Neural progenitor cell (in vitro differentiated cells): Measurements from ENCODE around the gene CERS4. TPM values are rescaled to one million over a fixed set of nuclear protein-coding genes. Genes with fewer than 3 reads are reported as not detected.

Experiments
- DNase-seq: peaks from one replicate; pipeline ENCODE4 v3.0.0-alpha.2; 2016; ENCODE audit warnings: low spot score
- H2AFZ ChIP-seq: fragments of 200-600 bp; sonication (generic); replicated peaks from 2 replicates; pipeline ENCODE4 v1.6.1; 2016; ENCODE audit warnings: antibody characterized with exemption
- H3F3A ChIP-seq: fragments of 200-600 bp; sonication (generic); 2 replicates; pipeline ENCODE4 v1.6.1; 2016; ENCODE audit warnings: antibody characterized with exemption, low read depth
- H3K27ac ChIP-seq: fragments of 200-600 bp; sonication (generic); 2 replicates; pipeline ENCODE4 v1.5.1; 2016; ENCODE audit warnings: mild to moderate bottlenecking
- H3K27me3 ChIP-seq: fragments of 200-600 bp; sonication (generic); 2 replicates; pipeline ENCODE4 v1.6.1; 2016; ENCODE audit warnings: mild to moderate bottlenecking, moderate library complexity
- H3K36me3 ChIP-seq: fragments of 200-600 bp; sonication (generic); 2 replicates; pipeline ENCODE4 v1.5.1; 2016
- H3K4me1 ChIP-seq: fragments of 200-600 bp; sonication (generic); 2 replicates; pipeline ENCODE4 v1.6.1; 2016; ENCODE audit warnings: mixed run types
- H3K4me2 ChIP-seq: fragments of 200-600 bp; sonication (generic); 2 replicates; pipeline ENCODE4 v1.6.1; 2016
- H3K4me3 ChIP-seq: fragments of 200-600 bp; sonication (generic); 2 replicates; pipeline ENCODE4 v1.5.1; 2016
- H3K79me2 ChIP-seq: fragments of 200-600 bp; sonication (generic); 2 replicates; pipeline ENCODE4 v1.6.1; 2016; ENCODE audit warnings: low read depth
- H3K9ac ChIP-seq: fragments of 200-600 bp; sonication (generic); 2 replicates; pipeline ENCODE4 v1.6.1; 2016
- H3K9me3 ChIP-seq: fragments of 200-600 bp; sonication (generic); 2 replicates; pipeline ENCODE4 v1.5.1; 2016; ENCODE audit warnings: low read depth
- H4K20me1 ChIP-seq: fragments of 200-600 bp; sonication (generic); 2 replicates; pipeline ENCODE4 v1.6.1; 2016; ENCODE audit warnings: low read depth
- H3K27ac Mint-ChIP-seq: 3 replicates; pipeline ENCODE4 v1.8.0; 2021; ENCODE audit warnings: mixed read lengths
- H3K27me3 Mint-ChIP-seq: 2 replicates; pipeline ENCODE4 v1.8.0; 2022; ENCODE audit warnings: low read depth, mild to moderate bottlenecking, inconsistent platforms, moderate library complexity, mixed read lengths; ENCODE audit not compliant: insufficient read depth
- H3K36me3 Mint-ChIP-seq: 3 replicates; pipeline ENCODE4 v1.8.0; 2021; ENCODE audit warnings: mixed read lengths
- H3K4me1 Mint-ChIP-seq: 3 replicates; pipeline ENCODE4 v1.8.0; 2021; ENCODE audit warnings: mixed read lengths
- H3K4me3 Mint-ChIP-seq: 3 replicates; pipeline ENCODE4 v1.8.0; 2021; ENCODE audit warnings: mild to moderate bottlenecking, moderate library complexity, mixed read lengths
- H3K9me3 Mint-ChIP-seq: 3 replicates; pipeline ENCODE4 v1.8.0; 2020; ENCODE audit warnings: mixed read lengths
- EZH2 ChIP-seq: fragments of 200-600 bp; sonication (generic); IDR thresholded peaks from 2 replicates; pipeline ENCODE4 v1.6.1; 2017; ENCODE audit warnings: antibody characterized with exemption, mild to moderate bottlenecking, moderate library complexity
- EZH2phosphoT487 ChIP-seq: fragments of 200-600 bp; sonication (generic); IDR thresholded peaks from 2 replicates; pipeline ENCODE4 v1.6.1; 2017; ENCODE audit warnings: antibody characterized with exemption
- total RNA-seq: library from RNA; depleted of rRNA; stranded (reverse); fragments of >200 nt; gene quantifications from 2 replicates; pipeline ENCODE4 v1.2.3, GENCODE V29; 2015; ENCODE audit warnings: low replicate concordance
- TF ChIP-seq, protein P1 (sequence below): fragments of 200-600 bp; sonication (generic); IDR thresholded peaks from 2 replicates; pipeline ENCODE4 v1.5.1; 2017; ENCODE audit warnings: antibody characterized with exemption, mild to moderate bottlenecking

The CERS4 gene, protein sequence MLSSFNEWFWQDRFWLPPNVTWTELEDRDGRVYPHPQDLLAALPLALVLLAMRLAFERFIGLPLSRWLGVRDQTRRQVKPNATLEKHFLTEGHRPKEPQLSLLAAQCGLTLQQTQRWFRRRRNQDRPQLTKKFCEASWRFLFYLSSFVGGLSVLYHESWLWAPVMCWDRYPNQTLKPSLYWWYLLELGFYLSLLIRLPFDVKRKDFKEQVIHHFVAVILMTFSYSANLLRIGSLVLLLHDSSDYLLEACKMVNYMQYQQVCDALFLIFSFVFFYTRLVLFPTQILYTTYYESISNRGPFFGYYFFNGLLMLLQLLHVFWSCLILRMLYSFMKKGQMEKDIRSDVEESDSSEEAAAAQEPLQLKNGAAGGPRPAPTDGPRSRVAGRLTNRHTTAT
- total RNA-seq, result 34.1 and 76.0 TPM in 2 replicates

DNA sequence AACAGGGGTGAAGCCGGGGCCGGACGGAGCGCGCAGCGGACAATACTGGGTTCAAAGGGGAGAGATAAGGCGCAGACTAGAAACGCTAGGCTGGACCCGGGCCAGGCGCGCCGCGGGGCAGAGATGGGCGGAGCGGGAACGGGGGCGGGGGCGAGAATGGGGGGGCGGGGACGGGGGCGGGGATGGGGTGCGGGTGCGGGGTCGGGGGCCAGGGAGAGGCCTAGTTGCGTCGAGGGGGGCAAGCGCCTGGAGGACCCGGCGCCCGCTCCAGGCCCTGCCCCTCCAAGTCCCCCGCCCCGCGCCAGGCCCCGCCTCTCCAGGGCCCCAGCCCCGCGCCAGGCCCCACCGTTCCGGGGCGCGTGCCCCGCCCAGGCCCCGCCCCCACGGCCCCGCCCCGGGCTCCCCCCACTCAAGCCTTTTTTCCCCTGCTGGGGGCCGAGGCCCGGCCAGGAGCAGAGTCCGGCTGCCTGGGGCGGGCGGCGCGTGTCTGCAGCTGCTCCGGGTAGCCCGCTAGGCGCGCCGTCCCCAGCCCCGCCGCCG, at the start of gene CERS4:
CERS4 (plus strand) TSS at position 449 of the 540 bp plus-strand sequence. CDS start 41,707 bp downstream, outside the sequence.
- H3K9me3 ChIP-seq, result no peaks in the 10 kb centered on the region
- peak within 1 kb of the TSS; percentile 6 for H3K27ac ChIP-seq
- peak; percentile 97 for DNase-seq
- no peaks in the 10 kb centered on the region for H3K36me3 ChIP-seq
- peak within 1 kb of the TSS; percentile 14 for H2AFZ ChIP-seq
- H3K27ac Mint-ChIP-seq, result peak within 1 kb of the TSS; percentile 90
- H3K4me1 ChIP-seq, result peaks cover 16% of the 10 kb centered on the region
- peaks cover 7% of the 10 kb centered on the region for H3K27me3 Mint-ChIP-seq
- H3K4me3 Mint-ChIP-seq, result peak within 1 kb of the TSS; percentile 91
- peaks cover 38% of the 10 kb centered on the region for H4K20me1 ChIP-seq
- H3K27me3 ChIP-seq, result no peaks in the 10 kb centered on the region
- H3K9ac ChIP-seq, result peak within 1 kb of the TSS; percentile 69
- H3K79me2 ChIP-seq, result peaks cover 46% of the 10 kb centered on the region
- peak within 1 kb of the TSS; percentile 71 for H3K4me3 ChIP-seq
- no peaks in the 10 kb centered on the region for H3K36me3 Mint-ChIP-seq
- H3K4me1 Mint-ChIP-seq, result peaks cover 22% of the 10 kb centered on the region
- peak within 1 kb of the TSS; percentile 88 for H3K4me2 ChIP-seq
- H3F3A ChIP-seq, result peaks cover 41% of the 10 kb centered on the region
- H3K9me3 Mint-ChIP-seq, result no peaks in the 10 kb centered on the region
- TF ChIP-seq, protein P1, sequence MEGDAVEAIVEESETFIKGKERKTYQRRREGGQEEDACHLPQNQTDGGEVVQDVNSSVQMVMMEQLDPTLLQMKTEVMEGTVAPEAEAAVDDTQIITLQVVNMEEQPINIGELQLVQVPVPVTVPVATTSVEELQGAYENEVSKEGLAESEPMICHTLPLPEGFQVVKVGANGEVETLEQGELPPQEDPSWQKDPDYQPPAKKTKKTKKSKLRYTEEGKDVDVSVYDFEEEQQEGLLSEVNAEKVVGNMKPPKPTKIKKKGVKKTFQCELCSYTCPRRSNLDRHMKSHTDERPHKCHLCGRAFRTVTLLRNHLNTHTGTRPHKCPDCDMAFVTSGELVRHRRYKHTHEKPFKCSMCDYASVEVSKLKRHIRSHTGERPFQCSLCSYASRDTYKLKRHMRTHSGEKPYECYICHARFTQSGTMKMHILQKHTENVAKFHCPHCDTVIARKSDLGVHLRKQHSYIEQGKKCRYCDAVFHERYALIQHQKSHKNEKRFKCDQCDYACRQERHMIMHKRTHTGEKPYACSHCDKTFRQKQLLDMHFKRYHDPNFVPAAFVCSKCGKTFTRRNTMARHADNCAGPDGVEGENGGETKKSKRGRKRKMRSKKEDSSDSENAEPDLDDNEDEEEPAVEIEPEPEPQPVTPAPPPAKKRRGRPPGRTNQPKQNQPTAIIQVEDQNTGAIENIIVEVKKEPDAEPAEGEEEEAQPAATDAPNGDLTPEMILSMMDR, result no peak
- TF ChIP-seq EZH2phosphoT487, result no peak
- no peak for TF ChIP-seq EZH2

DNA sequence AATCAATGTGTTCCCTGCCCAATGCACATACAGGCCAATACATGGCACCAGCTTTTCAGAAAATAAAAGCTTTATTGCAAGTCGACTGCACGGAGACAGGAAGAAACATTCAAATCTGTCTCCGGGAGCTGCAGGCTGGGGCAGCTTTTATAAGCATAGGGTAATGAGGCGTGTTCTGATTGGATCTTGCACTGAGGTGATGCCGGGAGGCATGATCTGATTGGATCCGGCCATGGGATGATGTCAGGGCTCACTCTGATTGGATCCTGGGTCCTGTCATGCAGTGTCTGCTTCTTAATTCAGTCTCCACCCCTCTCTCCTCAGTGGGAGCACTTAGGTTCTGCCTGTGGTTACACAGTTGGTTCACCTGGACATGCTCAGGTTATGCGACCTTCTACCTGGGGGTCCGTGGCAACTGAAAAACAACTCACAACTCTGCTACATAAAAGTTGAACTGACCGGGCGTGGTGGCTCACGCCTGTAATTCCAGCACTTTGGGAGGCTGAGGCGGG, 48.0 kb upstream of the CERS4 start:
- H3K27me3 Mint-ChIP-seq, result peaks cover 10% of the 10 kb centered on the region
- DNase-seq, result peak; percentile 17
- TF ChIP-seq EZH2, result no peak
- TF ChIP-seq, protein P1, result no peak
- TF ChIP-seq EZH2phosphoT487, result no peak

DNA sequence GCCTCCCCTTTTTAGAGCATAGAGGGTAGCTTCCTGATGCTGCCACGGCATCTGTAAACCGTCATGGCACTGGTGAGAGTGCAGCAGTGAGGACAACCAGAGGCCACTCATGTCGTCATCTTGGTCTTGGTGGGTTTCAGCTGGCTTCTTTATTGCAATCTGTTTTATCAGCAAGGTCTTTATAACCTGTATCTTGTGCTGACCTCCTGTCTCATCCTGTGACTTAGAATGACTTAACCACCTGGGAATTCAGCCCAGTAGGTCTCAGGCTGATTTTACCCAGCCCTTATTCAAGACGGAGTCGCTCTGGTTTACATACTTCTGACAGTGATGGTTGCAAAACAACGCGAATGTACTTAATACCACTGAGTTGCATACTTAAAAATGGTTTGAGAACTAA, 45.4 kb upstream of the CERS4 start:
- Histone ChIP-seq H3K9ac (no peak overlapping the region), H3K4me1 (no peaks in the 10 kb centered on the region), H3F3A (peaks cover 4% of the 10 kb centered on the region), H3K27me3 (no peaks in the 10 kb centered on the region), H3K4me3 (no peak overlapping the region), H3K36me3 (no peaks in the 10 kb centered on the region), H3K9me3 (no peaks in the 10 kb centered on the region), H4K20me1 (no peaks in the 10 kb centered on the region), H3K79me2 (no peaks in the 10 kb centered on the region), H3K27ac (no peak overlapping the region), H2AFZ (peak overlapping the region; percentile 63), H3K4me2 (no peak overlapping the region)
- no peak for DNase-seq
- H3K9me3 Mint-ChIP-seq, result no peaks in the 10 kb centered on the region
- no peaks in the 10 kb centered on the region for H3K36me3 Mint-ChIP-seq
- H3K27ac Mint-ChIP-seq, result no peak overlapping the region
- peaks cover 9% of the 10 kb centered on the region for H3K4me1 Mint-ChIP-seq
- TF ChIP-seq EZH2 (no peak), EZH2phosphoT487 (no peak)
- TF ChIP-seq, protein P1, result no peak
- H3K4me3 Mint-ChIP-seq, result no peak overlapping the region
- H3K27me3 Mint-ChIP-seq, result peaks cover 4% of the 10 kb centered on the region

More for the DNA sequence above, 48.0 kb upstream of the CERS4 start:
- no peak overlapping the region for H3K4me3 ChIP-seq
- H3K27ac ChIP-seq, result no peak overlapping the region
- H3K9ac ChIP-seq, result no peak overlapping the region
- H3K4me2 ChIP-seq, result no peak overlapping the region
- Mint-ChIP-seq H3K27ac (peak overlapping the region; percentile 14), H3K4me3 (no peak overlapping the region), H3K36me3 (no peaks in the 10 kb centered on the region), H3K9me3 (no peaks in the 10 kb centered on the region), H3K4me1 (peaks cover 5% of the 10 kb centered on the region)
- no peak overlapping the region for H2AFZ ChIP-seq
- no peaks in the 10 kb centered on the region for H3K79me2 ChIP-seq
- H3K9me3 ChIP-seq, result no peaks in the 10 kb centered on the region
- H3F3A ChIP-seq, result peaks cover 7% of the 10 kb centered on the region
- no peaks in the 10 kb centered on the region for H4K20me1 ChIP-seq
- no peaks in the 10 kb centered on the region for H3K36me3 ChIP-seq
- H3K4me1 ChIP-seq, result no peaks in the 10 kb centered on the region
- H3K27me3 ChIP-seq, result no peaks in the 10 kb centered on the region
